HepG2 (cell line): Measurements from ENCODE around the gene CCDC91. TPM values are rescaled to one million over a fixed set of nuclear protein-coding genes. Genes with fewer than 3 reads are reported as not detected.

Source experiments
- ATAC-seq: fragments of 200-7000 bp; cut with Tn5 transposase; 3 replicates; pipeline ENCODE4 v1.9.1; 2020; ENCODE audit warnings: mild to moderate bottlenecking, moderate library complexity
- BruUV-seq: library from RNA; stranded (reverse); fragments of 400-500 nt; replicated peaks from 2 replicates; lab custom pipeline; 2021; lab: Mats Ljungman, UMichigan
- CTCF ChIA-PET: fragments of 300-600 bp; formaldehyde crosslinking; extraction: SDS; loops from one replicate; lab custom pipeline; 2021; ENCODE audit warnings: low total read pairs, inconsistent platforms, low intra/inter-chr PET ratio; lab: Yijun Ruan, JAX
- POLR2A ChIA-PET: fragments of 350-600 bp; sonication (Branson Sonifier 250); formaldehyde crosslinking; loops from one replicate; lab custom pipeline; 2020; ENCODE audit warnings: antibody characterized with exemption, inconsistent platforms; lab: Yijun Ruan, JAX
- DNase-seq: peaks from one replicate; pipeline ENCODE4 v3.0.0-alpha.2; 2015; ENCODE audit warnings: low spot score
- FAIRE-seq: peaks from 3 replicates; lab custom pipeline; 2011; peaks lifted over from hg19 to GRCh38; lab: Jason Lieb, UNC
- H2AFZ ChIP-seq: one replicate; pipeline ENCODE4 v1.6.1; 2011; ENCODE audit warnings: low read length, inconsistent platforms
- H3K27ac ChIP-seq: fragments of 300-600 bp; 3 replicates; pipeline ENCODE4 v1.8.0; 2011; ENCODE audit warnings: mixed run types, mild to moderate bottlenecking, mixed read lengths, low read length, inconsistent platforms; ENCODE audit not compliant: insufficient read depth; ENCODE audit errors: extremely low read length
- H3K27me3 ChIP-seq, 2 experiments: fragments of 200-600 bp in 1 of 2; 2 replicates in 1 of 2; 3 replicates in 1 of 2; pipeline versions ENCODE4 v1.6.0 to v1.8.0; 2011; ENCODE audit warnings: low read length in 2 of 2, mild to moderate bottlenecking in 2 of 2, moderate library complexity in 2 of 2, inconsistent platforms in 1 of 2; ENCODE audit not compliant: insufficient read depth in 2 of 2, control insufficient read depth in 1 of 2
- H3K36me3 ChIP-seq, 2 experiments: fragments of 200-600 bp in 1 of 2; replicated peaks in 1 of 2; 2 replicates in 1 of 2; 3 replicates in 1 of 2; pipeline versions ENCODE4 v1.5.1 to v1.8.0; 2011; ENCODE audit warnings: low read length in 2 of 2, inconsistent platforms in 1 of 2; ENCODE audit not compliant: insufficient read depth in 2 of 2, control insufficient read depth in 1 of 2
- H3K4me1 ChIP-seq: 2 replicates; pipeline ENCODE4 v1.5.1; 2012; ENCODE audit warnings: low read length, inconsistent platforms; ENCODE audit not compliant: insufficient read depth
- H3K4me2 ChIP-seq: 2 replicates; pipeline ENCODE4 v1.6.0; 2011; ENCODE audit warnings: low read depth, low read length, inconsistent platforms
- H3K4me3 ChIP-seq, 3 experiments: fragments of 200-600 bp in 1 of 3; sonication (generic), shearing (Covaris generic) in 1 of 3; replicated peaks in 1 of 3; 2 replicates each; pipeline ENCODE4 v1.5.1; 2011 to 2016; ENCODE audit warnings: low read length in 3 of 3, inconsistent platforms in 2 of 3, low read depth in 2 of 3, mild to moderate bottlenecking in 2 of 3, control low read depth in 1 of 3, mixed read lengths in 1 of 3; ENCODE audit not compliant: insufficient read depth in 1 of 3
- H3K79me2 ChIP-seq: one replicate; pipeline ENCODE4 v1.6.1; 2011; ENCODE audit warnings: low read length, inconsistent platforms; ENCODE audit not compliant: insufficient read depth
- H3K9ac ChIP-seq: 2 replicates; pipeline ENCODE4 v1.6.0; 2011; ENCODE audit warnings: mild to moderate bottlenecking, low read depth, low read length, inconsistent platforms; ENCODE audit not compliant: insufficient read depth
- H3K9me3 ChIP-seq: 2 replicates; pipeline ENCODE4 v1.5.1; 2012; ENCODE audit warnings: mild to moderate bottlenecking, low read length
- H4K20me1 ChIP-seq: 2 replicates; pipeline ENCODE4 v1.6.0; 2011; ENCODE audit warnings: inconsistent platforms, mild to moderate bottlenecking, low read length, moderate library complexity; ENCODE audit not compliant: insufficient read depth
- ATF7 ChIP-seq, 2 experiments: fragments of 450-650 bp in 1 of 2; sonication (generic) in 1 of 2; formaldehyde crosslinking in 1 of 2; IDR thresholded peaks; 2 replicates each; pipeline versions ENCODE4 v1.4.0 to v1.6.1; 2016 to 2020; ENCODE audit warnings: antibody characterized with exemption in 1 of 2, mild to moderate bottlenecking in 1 of 2, missing genetic modification reagents in 1 of 2
- CC2D1A ChIP-seq: sonication (generic); formaldehyde crosslinking; IDR thresholded peaks from 2 replicates; pipeline ENCODE4 v1.8.1; 2023; ENCODE audit warnings: mild to moderate bottlenecking, missing genetic modification reagents
- ETV5 ChIP-seq: IDR thresholded peaks from 2 replicates; pipeline ENCODE4 v1.6.1; 2018; ENCODE audit warnings: missing biosample characterization, missing genetic modification reagents, inconsistent platforms, borderline replicate concordance
- FOXA3 ChIP-seq: IDR thresholded peaks from 2 replicates; pipeline ENCODE4 v1.6.1; 2016; ENCODE audit warnings: missing genetic modification reagents, missing compliant biosample characterization
- MEIS2 ChIP-seq: sonication (generic); formaldehyde crosslinking; IDR thresholded peaks from 2 replicates; pipeline ENCODE4 v1.9.0; 2021; ENCODE audit warnings: mild to moderate bottlenecking, missing genetic modification reagents
- NFATC3 ChIP-seq: sonication (generic); formaldehyde crosslinking; IDR thresholded peaks from 2 replicates; pipeline ENCODE4 v1.5.1; 2020; ENCODE audit warnings: mild to moderate bottlenecking, missing genetic modification reagents
- NFE2 ChIP-seq: sonication (generic); formaldehyde crosslinking; IDR thresholded peaks from 2 replicates; pipeline ENCODE4 v1.4.0; 2020; ENCODE audit warnings: missing genetic modification reagents
- NFKBIZ ChIP-seq: IDR thresholded peaks from 2 replicates; pipeline ENCODE4 v1.6.1; 2018; ENCODE audit warnings: missing genetic modification reagents, missing compliant biosample characterization
- RORA ChIP-seq: sonication (generic); formaldehyde crosslinking; IDR thresholded peaks from 2 replicates; pipeline ENCODE4 v1.5.0; 2020; ENCODE audit warnings: mild to moderate bottlenecking, missing genetic modification reagents, moderate library complexity
- SSRP1 ChIP-seq: IDR thresholded peaks from 2 replicates; pipeline ENCODE4 v1.6.1; 2016; ENCODE audit warnings: control low read depth
- YY1 ChIP-seq: IDR thresholded peaks from 2 replicates; pipeline ENCODE4 v1.6.1; 2011; ENCODE audit warnings: low read length, low read depth, moderate library complexity, mild to moderate bottlenecking; ENCODE audit not compliant: insufficient read depth, insufficient replicate concordance
- ZMYM3 ChIP-seq: sonication (generic); formaldehyde crosslinking; IDR thresholded peaks from 2 replicates; pipeline ENCODE4 v1.5.1; 2020; ENCODE audit warnings: mild to moderate bottlenecking, missing genetic modification reagents
- ZNF138 ChIP-seq: sonication (generic); formaldehyde crosslinking; IDR thresholded peaks from 2 replicates; pipeline ENCODE4 v1.5.0; 2020; ENCODE audit warnings: mild to moderate bottlenecking, low read depth, missing genetic modification reagents
- ZNF44 ChIP-seq: sonication (generic); formaldehyde crosslinking; IDR thresholded peaks from 2 replicates; pipeline ENCODE4 v1.5.1; 2020; ENCODE audit warnings: mild to moderate bottlenecking, missing genetic modification reagents
- ZNF782 ChIP-seq: sonication (generic); formaldehyde crosslinking; IDR thresholded peaks from 2 replicates; pipeline ENCODE4 v1.4.0; 2020; ENCODE audit warnings: missing genetic modification reagents, mild to moderate bottlenecking, borderline replicate concordance
- WGBS: methylation state at CpG from one replicate; pipeline ENCODE4 v1.1.6; 2017; ENCODE audit warnings: low lambda C conversion rate; 5-methylcytosine and 5-hydroxymethylcytosine counted together
- in situ Hi-C: cut with HindIII; loops from 2 replicates; pipeline ENCODE4 v1.10.0; 2017; ENCODE audit warnings: low pct_unique_long_range_greater_than_20kb; ENCODE audit not compliant: extremely low pct_ligation_motif_present
- intact Hi-C: fragments of 100-400 bp; cut with micrococcal nuclease; formaldehyde crosslinking; loops from one replicate; pipeline ENCODE4 v1.10.0; 2022; ENCODE audit not compliant: unreplicated experiment
- polyA plus RNA-seq, 8 experiments: library from polyadenylated mRNA; depleted of rRNA in 3 of 8; stranded (reverse) in 7 of 8; unstranded in 1 of 8; fragments of >200 nt; fragmentation: Illumina TruSeq in 4 of 8; extraction: Trizol in 4 of 8; gene quantifications; 2 replicates each; pipeline versions ENCODE4 v1.2.1 to v1.2.3, GENCODE V29; 2011 to 2016; ENCODE audit warnings: low read depth in 4 of 8, missing spikeins in 1 of 8, mixed read lengths in 1 of 8; ENCODE audit not compliant: insufficient read depth in 1 of 8
- total RNA-seq, 5 experiments: library from RNA; depleted of rRNA; stranded (reverse); fragments of >200 nt; fragmentation: Illumina TruSeq; extraction: Trizol; gene quantifications; 2 replicates each; pipeline ENCODE4 v1.2.3, GENCODE V29; 2016; ENCODE audit warnings: low read depth in 1 of 5
- TF ChIP-seq, protein P1 (sequence below): sonication (generic); formaldehyde crosslinking; IDR thresholded peaks from 2 replicates; pipeline ENCODE4 v1.9.0; 2021; ENCODE audit warnings: missing genetic modification reagents, borderline replicate concordance
- TF ChIP-seq, protein P2 (sequence below): sonication (generic); formaldehyde crosslinking; IDR thresholded peaks from 2 replicates; pipeline ENCODE4 v1.4.0; 2020; ENCODE audit warnings: mild to moderate bottlenecking, missing genetic modification reagents

Gene CCDC91
- total and polyA plus RNA-seq, 2 of the 13 experiments (the other 11 are each of a cell fraction or from before 2014, with no cell fraction given): 9.8 to 15.8 TPM

DNA sequence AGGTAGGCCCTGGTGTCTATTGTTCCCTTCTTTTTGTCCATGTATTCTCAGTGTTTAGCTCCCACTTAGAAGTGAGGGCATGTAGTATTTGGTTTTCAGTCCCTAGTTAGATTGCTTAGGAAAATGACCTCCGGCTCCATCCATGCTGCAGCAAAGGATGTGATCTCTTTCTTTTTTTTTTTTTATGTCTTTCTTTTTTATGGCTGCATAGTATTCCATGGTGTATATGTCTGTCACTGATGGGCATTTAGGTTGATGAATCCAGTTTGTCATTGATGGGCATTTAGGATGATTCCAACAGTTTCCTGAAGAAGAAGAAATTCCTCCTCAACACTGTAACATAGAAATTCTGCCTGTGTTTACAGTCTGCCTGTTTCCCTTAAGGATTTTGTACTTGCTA, 231.1 kb downstream of the CCDC91 start (continued):
- TF ChIP-seq, protein P1, sequence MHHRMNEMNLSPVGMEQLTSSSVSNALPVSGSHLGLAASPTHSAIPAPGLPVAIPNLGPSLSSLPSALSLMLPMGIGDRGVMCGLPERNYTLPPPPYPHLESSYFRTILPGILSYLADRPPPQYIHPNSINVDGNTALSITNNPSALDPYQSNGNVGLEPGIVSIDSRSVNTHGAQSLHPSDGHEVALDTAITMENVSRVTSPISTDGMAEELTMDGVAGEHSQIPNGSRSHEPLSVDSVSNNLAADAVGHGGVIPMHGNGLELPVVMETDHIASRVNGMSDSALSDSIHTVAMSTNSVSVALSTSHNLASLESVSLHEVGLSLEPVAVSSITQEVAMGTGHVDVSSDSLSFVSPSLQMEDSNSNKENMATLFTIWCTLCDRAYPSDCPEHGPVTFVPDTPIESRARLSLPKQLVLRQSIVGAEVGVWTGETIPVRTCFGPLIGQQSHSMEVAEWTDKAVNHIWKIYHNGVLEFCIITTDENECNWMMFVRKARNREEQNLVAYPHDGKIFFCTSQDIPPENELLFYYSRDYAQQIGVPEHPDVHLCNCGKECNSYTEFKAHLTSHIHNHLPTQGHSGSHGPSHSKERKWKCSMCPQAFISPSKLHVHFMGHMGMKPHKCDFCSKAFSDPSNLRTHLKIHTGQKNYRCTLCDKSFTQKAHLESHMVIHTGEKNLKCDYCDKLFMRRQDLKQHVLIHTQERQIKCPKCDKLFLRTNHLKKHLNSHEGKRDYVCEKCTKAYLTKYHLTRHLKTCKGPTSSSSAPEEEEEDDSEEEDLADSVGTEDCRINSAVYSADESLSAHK (CRISPR knock-in tag): no peak
- TF ChIP-seq ZNF782 (CRISPR knock-in tag) (no peak), NFATC3 (no peak), ETV5 (no peak), NFE2 (no peak)

DNA sequence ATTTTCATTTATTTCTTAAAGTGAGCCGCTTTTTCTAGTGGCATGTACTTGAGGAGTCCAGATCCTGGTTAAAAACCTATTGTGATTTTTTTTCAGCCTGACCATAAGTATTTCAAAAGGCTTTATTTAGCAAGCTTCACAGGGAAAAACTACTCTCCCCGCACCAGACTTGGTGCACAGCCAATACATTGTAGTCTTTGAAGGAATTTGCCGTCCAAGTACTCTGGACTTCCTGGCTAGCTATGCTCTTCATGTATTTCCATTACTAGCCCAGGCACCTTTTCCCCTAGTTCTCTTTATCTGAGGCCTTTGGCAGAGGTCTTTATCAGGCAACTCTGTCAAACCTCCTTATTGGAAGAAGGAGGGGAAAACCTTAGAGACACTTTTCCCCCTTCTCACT, 234.7 kb downstream of the CCDC91 start:
- intact Hi-C loops (loop anchor here (10.0 kb wide), 1 partner anchor 60 kb away; no protein-coding TSS in a partner anchor), in situ Hi-C loops (no loop called here)
- POLR2A ChIA-PET: no interaction called here
- H3K9ac ChIP-seq: no peak overlapping the region
- 61% methylated on average over 3 of the region's 3 CpGs for WGBS
- no peaks in the 10 kb centered on the region for H3K36me3 ChIP-seq
- DNase-seq (peak; percentile 22), ATAC-seq (peak; percentile 41; the same call in 1 of the 3 replicates), FAIRE-seq (no peak)
- H3K9me3 ChIP-seq: no peaks in the 10 kb centered on the region
- no peaks in the 10 kb centered on the region for H3K27me3 ChIP-seq
- no peak overlapping the region for H3K4me3 ChIP-seq
- H4K20me1 ChIP-seq: no peaks in the 10 kb centered on the region
- no TSS peak for BruUV-seq
- H3K27ac ChIP-seq: no peak overlapping the region
- CTCF ChIA-PET: no interaction called here
- no peak overlapping the region for H2AFZ ChIP-seq
- TF ChIP-seq SSRP1 (CRISPR knock-in tag): no peak
- no peak for TF ChIP-seq ZNF44
- no peak for TF ChIP-seq ATF7 (IDR thresholded peaks at IDR 0.05)
- TF ChIP-seq ATF7 (CRISPR knock-in tag; IDR thresholded peaks at IDR 0.05): no peak
- no peak for TF ChIP-seq YY1
- TF ChIP-seq CC2D1A: no peak
- TF ChIP-seq NFKBIZ (CRISPR knock-in tag): no peak
- no peak for TF ChIP-seq RORA (CRISPR knock-in tag)
- TF ChIP-seq FOXA3: no peak
- TF ChIP-seq, protein P2, sequence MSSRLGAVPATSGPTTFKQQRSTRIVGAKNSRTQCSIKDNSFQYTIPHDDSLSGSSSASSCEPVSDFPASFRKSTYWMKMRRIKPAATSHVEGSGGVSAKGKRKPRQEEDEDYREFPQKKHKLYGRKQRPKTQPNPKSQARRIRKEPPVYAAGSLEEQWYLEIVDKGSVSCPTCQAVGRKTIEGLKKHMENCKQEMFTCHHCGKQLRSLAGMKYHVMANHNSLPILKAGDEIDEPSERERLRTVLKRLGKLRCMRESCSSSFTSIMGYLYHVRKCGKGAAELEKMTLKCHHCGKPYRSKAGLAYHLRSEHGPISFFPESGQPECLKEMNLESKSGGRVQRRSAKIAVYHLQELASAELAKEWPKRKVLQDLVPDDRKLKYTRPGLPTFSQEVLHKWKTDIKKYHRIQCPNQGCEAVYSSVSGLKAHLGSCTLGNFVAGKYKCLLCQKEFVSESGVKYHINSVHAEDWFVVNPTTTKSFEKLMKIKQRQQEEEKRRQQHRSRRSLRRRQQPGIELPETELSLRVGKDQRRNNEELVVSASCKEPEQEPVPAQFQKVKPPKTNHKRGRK (CRISPR knock-in tag): no peak
- no peak for TF ChIP-seq MEIS2 (CRISPR knock-in tag)
- TF ChIP-seq ZMYM3 (CRISPR knock-in tag): no peak
- no peak for TF ChIP-seq ZNF138 (CRISPR knock-in tag)
- no peak overlapping the region for H3K4me2 ChIP-seq
- no peaks in the 10 kb centered on the region for H3K79me2 ChIP-seq
- peaks cover 8% of the 10 kb centered on the region; the same call in 1 of the 2 replicates for H3K4me1 ChIP-seq
